ENCODE results near the gene SFT2D3.
A peak's percentile ranks its signal among the peaks of the same experiment; 100 is the strongest.

The SFT2D3 gene

GRCh38 chr2:127701193-127701650, at the start of gene SFT2D3:
Gene SFT2D3, plus strand, starts transcription at chr2:127701497. Its CDS starts 32 bp downstream, at chr2:127701529.
- peak; percentile 95 for DNase-seq (ENCODE audit: low spot score)

GRCh38 chr2:127651971-127652550, 49.2 kb upstream of the SFT2D3 start:
- DNase-seq (ENCODE audit: low spot score) = no peak

GRCh38 chr2:127652786-127653357, 48.4 kb upstream of the SFT2D3 start:
- no peak for DNase-seq (ENCODE audit: low spot score)

GRCh38 chr2:127653421-127654083, 47.7 kb upstream of the SFT2D3 start:
- no peak for DNase-seq (ENCODE audit: low spot score)

GRCh38 chr2:127654084-127654837, 47.0 kb upstream of the SFT2D3 start:
- no peak for DNase-seq (ENCODE audit: low spot score)

- no peak for DNase-seq (ENCODE audit: low spot score)
Observed at GRCh38 chr2:127654838-127655175, 46.5 kb upstream of the SFT2D3 start.

- DNase-seq (ENCODE audit: low spot score) = no peak
Observed at GRCh38 chr2:127655209-127656073, 45.9 kb upstream of the SFT2D3 start.

- DNase-seq (ENCODE audit: low spot score) = no peak
Observed at GRCh38 chr2:127656569-127657231, 44.6 kb upstream of the SFT2D3 start.

GRCh38 chr2:127657232-127657595, 44.1 kb upstream of the SFT2D3 start:
- no peak for DNase-seq (ENCODE audit: low spot score)

GRCh38 chr2:127658146-127658545, 43.2 kb upstream of the SFT2D3 start:
- DNase-seq (ENCODE audit: low spot score) = no peak

GRCh38 chr2:127658641-127659407, 42.5 kb upstream of the SFT2D3 start:
- DNase-seq (ENCODE audit: low spot score) = no peak

GRCh38 chr2:127659408-127660290, 41.6 kb upstream of the SFT2D3 start:
- DNase-seq (ENCODE audit: low spot score) = no peak

- no peak for DNase-seq (ENCODE audit: low spot score)
Observed at GRCh38 chr2:127660291-127660578, 41.1 kb upstream of the SFT2D3 start.

- no peak for DNase-seq (ENCODE audit: low spot score)
Observed at GRCh38 chr2:127661072-127661649, 40.1 kb upstream of the SFT2D3 start.

GRCh38 chr2:127661949-127662510, 39.3 kb upstream of the SFT2D3 start:
- DNase-seq (ENCODE audit: low spot score) = no peak

- DNase-seq (ENCODE audit: low spot score) = no peak
Observed at GRCh38 chr2:127662937-127663565, 38.2 kb upstream of the SFT2D3 start.

- DNase-seq (ENCODE audit: low spot score) = no peak
Observed at GRCh38 chr2:127663566-127664064, 37.7 kb upstream of the SFT2D3 start.

All from SW480 (cell line).